A673 (cell line): ENCODE results near the gene CUTA.

Experiments
- CTCF ChIP-seq: fragments of 300-800, 200-600 bp; sonication (generic); conservative IDR thresholded peaks from 2 replicates; pipeline ENCODE4 v1.5.1; 2017; ENCODE audit warnings: low read depth, mild to moderate bottlenecking, antibody characterized with exemption, low read length, moderate library complexity, mixed read lengths
- EZH2 ChIP-seq: fragments of 200-600 bp; sonication (generic); IDR thresholded peaks from 2 replicates; pipeline ENCODE4 v1.6.1; 2017; ENCODE audit warnings: borderline replicate concordance, low read depth, mild to moderate bottlenecking, mixed read lengths, antibody characterized with exemption, low read length; ENCODE audit not compliant: poor library complexity, severe bottlenecking

GRCh38 chr6:33405386-33405940, 12.4 kb downstream of the CUTA start:
- TF ChIP-seq CTCF (no peak), EZH2 (no peak)
